Natural killer cell treated with Interleukin-12 subunit alpha and Interleukin-12 subunit beta and Interleukin-15 and Interleukin-18, amount 100 ng/mL, for 72 hours (primary cell): ENCODE data around the gene AGRN. TPM values are rescaled to one million over a fixed set of nuclear protein-coding genes. Genes with fewer than 3 reads are reported as not detected.
A peak's percentile ranks its signal among the peaks of the same experiment; 100 is the strongest.
"Not testable (repeated sequence)": the region's sequence is repeated elsewhere in the genome, so short reads cannot be mapped to it uniquely, and the experiment has no call there.

Experiments
- ATAC-seq, 2 donors: fragments of 150-1000 bp; cut with Tn5 transposase in 1 of 2; sonication (Bioruptor Pico), chemical (Tn5 transposase) in 1 of 2; 2 replicates each; pipeline ENCODE4 v1.10.0; 2021
- DNase-seq: peaks from one replicate; pipeline ENCODE4 v3.0.0; 2022; ENCODE audit warnings: low spot score
- H3K27ac Mint-ChIP-seq, 2 donors: 1 replicate in 1 of 2; 2 replicates in 1 of 2; pipeline ENCODE4 v1.8.0; 2022; ENCODE audit warnings: mixed read lengths in 2 of 2, mild to moderate bottlenecking in 1 of 2, moderate library complexity in 1 of 2
- H3K27me3 Mint-ChIP-seq, 2 donors: 1 replicate in 1 of 2; 2 replicates in 1 of 2; pipeline ENCODE4 v1.8.0; 2022; ENCODE audit warnings: mixed read lengths in 2 of 2
- H3K36me3 Mint-ChIP-seq: one replicate; pipeline ENCODE4 v1.8.0; 2022; ENCODE audit warnings: mixed read lengths
- H3K4me1 Mint-ChIP-seq, 2 donors: 1 replicate in 1 of 2; 2 replicates in 1 of 2; pipeline ENCODE4 v1.8.0; 2022; ENCODE audit warnings: low read depth in 2 of 2, mixed read lengths in 2 of 2, mild to moderate bottlenecking in 1 of 2
- H3K4me3 Mint-ChIP-seq: one replicate; pipeline ENCODE4 v1.8.0; 2022; ENCODE audit warnings: mixed read lengths
- H3K9me3 Mint-ChIP-seq: 2 replicates; pipeline ENCODE4 v1.8.0; 2022; ENCODE audit warnings: mixed read lengths
- total RNA-seq, 2 donors: library from RNA; stranded (reverse); gene quantifications; one replicate each; pipeline ENCODE4 v1.2.3, GENCODE V29; 2022

AGRN gene
- total RNA-seq, 2 donors from 2014 or later, result 9.3 to 9.4 TPM

- DNase-seq (peak; percentile 59), ATAC-seq (no peak)
- Mint-ChIP-seq H3K4me3 (no peak overlapping the region), H3K4me1 (peaks cover 0 to 7% of the 10 kb centered on the region in 2 donors), H3K27ac (no peak overlapping the region), H3K36me3 (no peaks in the 10 kb centered on the region), H3K9me3 (no peaks in the 10 kb centered on the region), H3K27me3 (peaks cover 0 to 3% of the 10 kb centered on the region in 2 donors)
These were observed 53.2 kb downstream of the AGRN start for GRCh38 chr1:1072849-1073742.

- Mint-ChIP-seq H3K27ac (no peak within 1 kb of the TSS), H3K4me3 (no peak within 1 kb of the TSS), H3K4me1 (peaks cover 0 to 4% of the 10 kb centered on the region in 2 donors), H3K27me3 (peaks cover 0 to 3% of the 10 kb centered on the region in 2 donors), H3K36me3 (no peaks in the 10 kb centered on the region), H3K9me3 (no peaks in the 10 kb centered on the region)
- no peak for ATAC-seq
- peak; percentile 39 for DNase-seq
These were observed 54.0 kb downstream of the AGRN start, which contains the start of gene RNF223 for GRCh38 chr1:1073743-1074587. Gene RNF223 (minus strand): TSS chr1:1074306. CDS start chr1:1072566, 1,740 bp downstream.

- Mint-ChIP-seq H3K27ac (no peak overlapping the region), H3K36me3 (no peaks in the 10 kb centered on the region), H3K27me3 (peaks cover 0 to 3% of the 10 kb centered on the region in 2 donors), H3K4me3 (no peak overlapping the region), H3K9me3 (no peaks in the 10 kb centered on the region), H3K4me1 (peaks cover 0 to 4% of the 10 kb centered on the region in 2 donors)
- ATAC-seq (no peak), DNase-seq (no peak)
These were observed 54.8 kb downstream of the AGRN start for GRCh38 chr1:1074631-1075147.

GRCh38 chr1:1075148-1075935 lies 55.4 kb downstream of the AGRN start:
- Mint-ChIP-seq H3K27ac (no peak overlapping the region), H3K4me1 (peaks cover 0 to 4% of the 10 kb centered on the region in 2 donors), H3K9me3 (no peaks in the 10 kb centered on the region), H3K4me3 (no peak overlapping the region), H3K36me3 (no peaks in the 10 kb centered on the region), H3K27me3 (peaks cover 0 to 3% of the 10 kb centered on the region in 2 donors)
- DNase-seq (peak; percentile 56), ATAC-seq (no peak)

- H3K27me3 Mint-ChIP-seq, H3K36me3 Mint-ChIP-seq, H3K4me1 Mint-ChIP-seq, ATAC-seq, DNase-seq, H3K9me3 Mint-ChIP-seq, H3K4me3 Mint-ChIP-seq, H3K27ac Mint-ChIP-seq: not testable (repeated sequence)
These were observed 57.5 kb downstream of the AGRN start for GRCh38 chr1:1077396-1077795.

- Mint-ChIP-seq H3K9me3 (no peaks in the 10 kb centered on the region), H3K36me3 (no peaks in the 10 kb centered on the region), H3K4me1 (peaks cover 0 to 5% of the 10 kb centered on the region in 2 donors), H3K4me3 (no peak overlapping the region), H3K27me3 (peaks cover 0 to 2% of the 10 kb centered on the region in 2 donors), H3K27ac (no peak overlapping the region)
- ATAC-seq, result peak; percentile 57 to 68
- peak; percentile 60 for DNase-seq
These were observed 59.6 kb downstream of the AGRN start for GRCh38 chr1:1079408-1080121.

- peak; percentile 57 for DNase-seq
- H3K4me3 Mint-ChIP-seq, result no peak overlapping the region
- peak; percentile 35 to 58 for ATAC-seq
- no peak overlapping the region for H3K27ac Mint-ChIP-seq
- H3K27me3 Mint-ChIP-seq, result no peaks in the 10 kb centered on the region
- H3K36me3 Mint-ChIP-seq, result no peaks in the 10 kb centered on the region
- H3K9me3 Mint-ChIP-seq, result no peaks in the 10 kb centered on the region
- peaks cover 0 to 2% of the 10 kb centered on the region in 2 donors for H3K4me1 Mint-ChIP-seq
These were observed 60.3 kb downstream of the AGRN start for GRCh38 chr1:1080122-1080757.

GRCh38 chr1:1080951-1081310 lies 61.0 kb downstream of the AGRN start:
- H3K27ac Mint-ChIP-seq, result no peak overlapping the region
- H3K36me3 Mint-ChIP-seq, result no peaks in the 10 kb centered on the region
- H3K4me1 Mint-ChIP-seq, result peaks cover 0 to 2% of the 10 kb centered on the region in 2 donors
- H3K9me3 Mint-ChIP-seq, result no peaks in the 10 kb centered on the region
- ATAC-seq, result no peak
- H3K27me3 Mint-ChIP-seq, result no peaks in the 10 kb centered on the region
- no peak for DNase-seq
- H3K4me3 Mint-ChIP-seq, result no peak overlapping the region

- no peak overlapping the region for H3K4me3 Mint-ChIP-seq
- no peaks in the 10 kb centered on the region for H3K27me3 Mint-ChIP-seq
- peaks cover 0 to 2% of the 10 kb centered on the region in 2 donors for H3K4me1 Mint-ChIP-seq
- no peaks in the 10 kb centered on the region for H3K36me3 Mint-ChIP-seq
- peak in 1 of 2 donors; percentile 5 for ATAC-seq
- no peaks in the 10 kb centered on the region for H3K9me3 Mint-ChIP-seq
- no peak for DNase-seq
- H3K27ac Mint-ChIP-seq, result no peak overlapping the region
These were observed 61.7 kb downstream of the AGRN start for GRCh38 chr1:1081311-1082238.

- Mint-ChIP-seq H3K27me3 (no peaks in the 10 kb centered on the region), H3K4me1 (peaks cover 0 to 2% of the 10 kb centered on the region in 2 donors), H3K4me3 (no peak overlapping the region), H3K36me3 (no peaks in the 10 kb centered on the region), H3K27ac (no peak overlapping the region), H3K9me3 (no peaks in the 10 kb centered on the region)
- no peak for ATAC-seq
- DNase-seq, result no peak
These were observed 62.4 kb downstream of the AGRN start for GRCh38 chr1:1082239-1082775.

GRCh38 chr1:1082776-1083415 lies 63.0 kb downstream of the AGRN start:
- H3K9me3 Mint-ChIP-seq, result no peaks in the 10 kb centered on the region
- no peaks in the 10 kb centered on the region for H3K36me3 Mint-ChIP-seq
- DNase-seq, result no peak
- H3K27me3 Mint-ChIP-seq, result no peaks in the 10 kb centered on the region
- peaks cover 0 to 2% of the 10 kb centered on the region in 2 donors for H3K4me1 Mint-ChIP-seq
- H3K27ac Mint-ChIP-seq, result no peak overlapping the region
- H3K4me3 Mint-ChIP-seq, result no peak overlapping the region
- no peak for ATAC-seq
